Measurements from ENCODE around the gene BBX.

The BBX gene

DNA sequence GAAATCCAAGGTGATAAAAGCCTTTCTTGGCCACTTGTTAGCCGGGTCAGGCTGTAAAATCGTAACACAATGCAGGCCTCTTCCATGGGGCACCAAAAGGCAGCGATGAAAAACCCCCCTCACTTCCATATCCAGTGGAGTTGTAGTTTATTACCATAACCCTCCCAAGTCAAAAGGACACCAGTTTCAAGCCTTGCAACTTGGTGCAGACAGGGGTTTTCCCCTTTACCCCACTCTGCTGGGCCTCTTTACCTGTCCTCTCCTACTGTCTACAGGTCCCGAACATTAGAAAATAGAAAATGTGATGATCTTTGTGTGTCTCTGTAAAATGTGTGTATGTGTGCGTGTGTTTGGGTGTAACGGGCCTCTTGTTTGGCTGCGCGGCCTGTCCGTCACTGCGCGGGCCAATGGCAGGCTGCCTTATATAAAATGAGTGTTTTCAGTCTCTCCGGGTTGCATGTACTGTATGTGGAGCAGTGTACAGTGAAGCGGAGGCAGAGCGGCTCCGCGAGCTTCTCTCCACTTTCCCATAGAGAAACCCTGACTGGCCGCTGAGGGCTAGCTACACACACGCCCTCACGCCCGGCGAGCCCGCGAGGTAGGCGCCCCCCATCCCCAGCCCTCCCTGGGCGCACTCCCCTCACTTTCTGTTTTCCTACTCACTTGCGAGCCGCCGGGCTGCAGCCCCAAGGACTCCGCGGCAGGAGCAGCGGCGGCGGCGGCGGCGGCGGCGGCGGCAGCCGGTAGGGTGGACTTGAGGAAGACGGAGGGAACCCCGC, at the start of gene BBX:
Gene BBX, plus strand, starts transcription at position 453 of the 779 bp plus-strand sequence. CDS start 187,499 bp downstream, outside the sequence.
- in situ Hi-C loops (cut with HindIII; ENCODE audit: low sequenced_read_pairs), result no loop called here

DNA sequence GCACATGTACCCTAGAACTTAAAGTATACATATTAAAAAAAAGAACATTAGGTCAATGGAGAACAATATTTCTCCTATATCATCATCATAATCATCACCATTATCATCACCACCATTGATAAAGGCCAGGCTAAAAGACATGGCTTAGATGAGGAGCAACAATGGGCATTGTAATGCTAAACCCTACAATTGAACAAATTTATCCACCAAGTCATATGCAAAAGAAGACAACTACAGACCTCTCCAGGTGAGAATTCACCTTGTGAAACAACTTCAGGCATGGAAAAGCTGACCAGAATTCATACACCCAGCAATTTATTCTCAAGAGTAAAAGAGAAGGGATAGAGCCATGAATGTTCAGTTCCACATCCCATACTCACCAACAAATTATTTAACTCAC, 46.3 kb upstream of the BBX start:
- in situ Hi-C loops (cut with HindIII; ENCODE audit: low sequenced_read_pairs), result no loop called here

DNA sequence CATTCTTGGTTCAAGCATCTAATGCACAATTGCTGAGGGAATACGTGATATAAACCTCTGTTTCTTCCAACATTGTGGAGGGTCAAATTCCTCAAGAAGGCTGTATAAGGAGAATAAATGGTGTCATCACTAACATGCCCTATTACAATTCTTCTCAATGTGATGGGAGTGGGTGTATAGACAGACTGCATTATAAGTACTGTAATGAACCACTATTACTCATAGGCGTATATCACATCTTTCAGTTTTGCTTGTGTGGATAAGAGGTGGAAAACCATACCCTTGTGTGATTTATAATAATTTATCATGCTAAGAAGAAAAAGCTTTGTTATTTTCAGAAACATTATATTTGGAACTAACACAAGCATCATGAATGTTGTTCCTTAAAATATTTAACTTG, 35.3 kb upstream of the BBX start:
- in situ Hi-C loops (cut with HindIII; ENCODE audit: low sequenced_read_pairs), result no loop called here

DNA sequence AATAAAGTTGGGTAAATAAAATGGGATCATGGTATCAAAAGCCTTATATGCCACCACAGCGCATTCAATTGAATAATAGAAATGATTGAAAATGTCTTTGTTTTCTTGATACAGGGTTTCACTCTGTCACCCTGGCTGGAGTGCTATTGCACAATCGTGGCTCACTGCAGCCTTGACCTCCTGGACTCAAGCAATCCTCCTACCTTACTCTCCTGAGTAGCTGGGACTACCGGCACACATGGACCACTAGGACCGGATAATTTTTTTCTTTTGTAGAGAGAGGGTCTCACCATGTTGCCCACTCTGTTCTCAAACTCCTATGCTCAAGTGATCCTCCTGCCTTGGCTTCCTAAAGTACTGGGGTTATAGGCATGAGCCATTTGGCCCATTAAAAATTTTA, 33.8 kb upstream of the BBX start:
- in situ Hi-C loops (cut with HindIII; ENCODE audit: low sequenced_read_pairs), result no loop called here

DNA sequence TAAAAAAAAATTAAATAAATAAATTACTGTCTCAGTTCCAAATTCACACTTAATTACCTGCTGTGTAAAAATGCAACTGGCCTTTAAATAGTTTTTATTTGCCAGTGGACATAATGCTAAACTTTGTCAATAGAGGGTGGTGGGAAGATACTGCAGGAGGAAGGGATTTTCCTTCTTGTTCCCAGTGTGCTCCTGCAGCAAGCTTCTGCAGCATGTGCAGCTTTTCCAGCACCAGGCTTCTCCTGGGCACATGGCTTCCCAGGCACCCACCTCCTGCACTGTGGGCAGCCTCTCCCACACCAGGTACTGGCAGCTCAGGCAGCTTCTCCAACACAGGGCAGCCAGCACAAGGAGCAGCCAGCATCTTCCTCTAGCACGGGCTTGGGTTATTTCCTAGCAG, 29.6 kb upstream of the BBX start:
- in situ Hi-C loops (cut with HindIII; ENCODE audit: low sequenced_read_pairs), result no loop called here

DNA sequence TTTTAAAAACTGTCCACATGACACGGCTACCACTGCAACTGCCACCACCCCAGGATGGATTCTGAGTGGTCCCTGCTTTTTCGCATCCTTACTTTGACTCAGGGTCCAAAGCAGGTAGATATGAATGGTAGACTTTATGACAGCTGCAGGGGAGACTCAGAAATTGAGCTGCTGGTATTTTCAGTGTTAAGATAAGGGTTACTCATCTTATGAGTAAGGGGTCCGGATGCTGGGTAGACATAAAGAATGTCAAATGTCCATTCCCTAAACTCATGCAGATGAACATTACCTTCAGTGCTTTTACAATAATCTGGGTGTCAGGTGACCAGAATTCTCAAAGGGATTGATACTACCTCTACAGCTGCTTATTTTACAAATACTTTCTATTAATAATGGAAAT, 25.9 kb upstream of the BBX start:
- in situ Hi-C loops (cut with HindIII; ENCODE audit: low sequenced_read_pairs), result no loop called here

DNA sequence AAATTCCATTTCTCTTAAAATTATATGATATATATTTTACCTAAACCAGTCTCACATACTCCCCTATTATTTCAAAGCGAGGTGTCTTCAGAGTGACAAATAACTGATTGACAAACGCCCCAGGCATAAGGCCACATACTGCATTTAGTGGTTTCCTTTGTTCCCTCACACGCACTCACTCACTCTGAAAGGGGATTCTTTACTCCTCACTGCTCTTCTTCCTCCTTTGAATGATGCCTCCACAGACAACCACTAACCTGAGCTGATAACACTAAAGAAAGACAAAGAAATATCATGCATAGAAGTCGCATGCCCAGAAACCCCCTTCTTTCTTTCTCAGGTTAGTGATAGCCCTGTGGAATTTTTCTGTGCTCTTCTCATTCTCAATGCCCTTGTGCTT, 24.1 kb upstream of the BBX start:
- in situ Hi-C loops (cut with HindIII; ENCODE audit: low sequenced_read_pairs), result no loop called here

DNA sequence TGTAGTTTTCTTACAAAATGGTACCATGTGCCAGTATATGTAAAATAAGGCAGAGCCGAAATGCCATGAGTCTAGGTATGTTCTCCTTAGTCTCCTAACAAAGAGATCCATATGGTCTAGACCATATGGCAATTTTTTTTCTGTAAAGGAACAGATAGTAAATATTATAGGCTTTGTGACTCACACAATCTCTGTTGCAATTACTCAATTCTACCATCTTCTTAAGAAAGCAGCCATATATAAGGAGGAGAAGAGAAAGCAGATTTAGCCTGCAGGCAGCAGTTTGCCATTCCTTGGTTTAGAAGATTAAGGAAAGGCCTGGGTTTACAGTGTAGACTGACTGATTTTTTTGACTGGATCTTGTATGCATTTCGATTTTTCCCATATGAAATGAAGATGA, 16.3 kb upstream of the BBX start:
- in situ Hi-C loops (cut with HindIII; ENCODE audit: low sequenced_read_pairs), result no loop called here

DNA sequence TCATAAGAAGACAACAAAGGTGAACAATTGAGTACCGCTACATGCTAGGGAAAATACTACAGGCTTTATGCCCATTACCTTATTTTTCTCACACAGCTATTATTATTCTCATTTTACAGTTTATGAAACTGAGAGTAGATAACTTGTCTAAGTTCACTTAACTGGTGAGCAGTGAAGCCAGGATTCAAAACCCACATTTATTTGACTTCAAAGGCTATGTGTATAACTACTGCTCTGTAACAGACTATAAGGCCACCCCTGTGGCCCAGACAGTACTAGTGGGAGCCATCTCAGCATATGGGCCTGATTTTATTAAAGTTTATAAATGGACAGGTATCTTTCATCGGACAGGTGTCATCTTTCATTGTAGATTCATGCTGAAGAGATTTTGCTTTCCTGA, 14.4 kb upstream of the BBX start:
- in situ Hi-C loops (cut with HindIII; ENCODE audit: low sequenced_read_pairs), result no loop called here

DNA sequence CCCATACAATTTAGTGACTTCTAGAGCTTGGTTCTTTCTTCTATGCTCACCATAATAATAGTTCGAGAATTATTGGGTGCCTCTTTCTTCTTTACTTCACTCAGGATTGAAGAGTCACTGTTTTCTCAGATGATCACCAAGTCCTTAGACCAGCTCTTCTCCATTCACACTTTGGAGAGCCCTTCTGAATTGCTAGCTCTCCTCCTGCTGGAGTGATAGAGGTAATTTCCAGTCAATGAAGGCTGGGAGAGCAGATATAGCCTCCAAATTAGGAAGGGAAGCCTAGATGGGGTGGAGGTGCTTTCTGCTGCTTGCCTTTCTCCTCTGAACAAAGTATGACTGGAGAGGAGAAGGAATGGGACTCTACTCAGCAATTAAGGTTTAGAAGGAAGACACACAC, 10.7 kb upstream of the BBX start:
- in situ Hi-C loops (cut with HindIII; ENCODE audit: low sequenced_read_pairs), result no loop called here

DNA sequence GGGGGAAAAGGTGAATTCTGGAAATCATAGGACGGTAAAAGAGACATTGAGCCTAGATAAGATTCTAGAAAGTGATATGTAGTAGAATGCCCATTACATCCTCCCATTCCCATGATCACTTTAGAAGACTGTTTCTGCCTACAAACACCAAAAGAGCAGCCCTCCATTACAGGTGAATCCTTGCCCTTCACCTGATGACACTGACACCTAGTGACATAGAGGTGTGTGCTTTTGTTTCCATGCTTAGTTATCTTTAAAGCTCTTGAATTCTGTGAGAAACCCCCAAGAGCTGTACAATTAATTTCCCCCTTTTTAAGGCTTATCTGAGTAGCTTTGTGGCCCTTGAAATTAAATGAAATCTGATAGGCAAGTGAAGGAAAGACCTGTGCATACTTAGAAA, 8.3 kb upstream of the BBX start:
- in situ Hi-C loops (cut with HindIII; ENCODE audit: low sequenced_read_pairs), result no loop called here

DNA sequence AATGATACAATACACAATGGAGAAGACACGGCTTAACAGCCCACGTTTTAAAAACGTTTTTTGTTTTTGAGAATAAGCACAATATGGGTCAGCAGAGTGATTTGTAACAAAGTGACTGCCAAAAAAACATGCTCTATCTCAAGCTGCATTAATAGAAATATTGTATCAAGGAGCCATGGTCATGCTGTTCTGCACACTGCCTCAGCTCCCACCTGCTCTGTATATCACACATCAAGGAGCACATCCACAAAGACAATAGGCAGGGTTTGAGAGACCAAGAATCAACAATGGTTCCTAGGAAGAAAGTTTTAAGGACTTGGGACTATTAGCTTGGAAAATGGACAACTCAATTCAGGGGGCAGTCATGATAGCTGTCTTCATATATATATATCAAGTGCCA, 6.3 kb upstream of the BBX start:
- in situ Hi-C loops (cut with HindIII; ENCODE audit: low sequenced_read_pairs), result no loop called here

DNA sequence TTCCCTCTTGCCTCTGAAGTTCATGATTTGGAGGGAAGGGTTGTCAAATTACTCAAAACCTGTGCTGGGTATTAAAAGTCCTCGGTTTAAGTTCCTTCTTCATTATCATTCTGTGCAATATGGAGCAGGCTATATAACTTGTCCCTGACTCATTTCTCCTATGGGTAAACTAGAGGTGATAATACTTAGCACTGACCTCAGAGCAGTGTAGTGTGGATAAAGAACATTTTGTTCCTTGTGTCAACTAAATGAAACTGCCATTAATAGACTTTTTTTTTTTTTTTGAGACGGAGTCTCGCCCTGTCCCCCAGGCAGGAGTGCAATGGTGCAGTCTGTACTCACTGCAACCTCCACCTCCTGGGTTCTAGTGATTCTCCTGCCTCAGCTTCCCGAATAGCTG, 2.2 kb upstream of the BBX start:
- in situ Hi-C loops (cut with HindIII; ENCODE audit: low sequenced_read_pairs), result no loop called here

DNA sequence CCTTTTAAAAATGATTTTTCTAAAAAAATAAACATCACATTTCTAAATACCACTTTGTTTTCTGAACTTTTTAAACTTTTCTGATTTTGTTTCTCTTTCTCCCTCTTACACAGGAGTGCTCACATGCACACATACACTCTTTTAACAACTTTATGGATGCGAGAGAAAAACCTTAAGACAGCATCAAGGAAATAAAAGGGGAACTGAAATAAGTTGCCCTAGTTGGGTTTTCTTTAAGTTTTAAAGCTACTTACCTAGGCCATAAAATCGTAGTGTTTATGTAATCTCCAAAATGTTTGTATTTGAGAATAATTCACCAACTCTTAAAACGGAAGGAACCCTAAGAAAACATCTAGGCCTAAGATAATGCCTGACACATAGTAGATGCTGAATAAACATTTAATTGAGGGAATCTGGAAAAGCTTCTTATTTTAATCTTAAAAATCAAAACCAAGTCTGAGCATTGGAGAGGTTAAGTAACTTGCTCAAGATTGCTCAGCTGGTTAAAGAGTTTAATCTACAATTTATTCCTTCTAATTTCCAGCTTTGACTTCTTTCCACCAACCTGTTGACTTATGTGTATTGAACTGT, 1.2 kb upstream of the BBX start:
- in situ Hi-C loops (cut with HindIII; ENCODE audit: low sequenced_read_pairs), result no loop called here

DNA sequence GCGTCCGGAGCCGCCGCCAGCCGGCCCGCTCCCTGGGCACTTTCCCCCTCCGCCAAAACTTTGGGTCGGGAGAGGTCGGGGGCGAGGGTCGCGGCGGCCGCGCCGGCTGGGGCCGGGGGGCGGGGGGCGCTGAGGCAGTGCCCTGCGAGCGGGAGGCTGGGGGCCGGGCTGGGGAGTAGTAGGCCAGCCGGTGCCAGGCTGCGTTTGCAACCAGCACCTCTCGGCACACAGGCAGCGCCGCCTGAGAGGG, 452 bp downstream of the BBX start:
- in situ Hi-C loops (cut with HindIII; ENCODE audit: low sequenced_read_pairs), result no loop called here

DNA sequence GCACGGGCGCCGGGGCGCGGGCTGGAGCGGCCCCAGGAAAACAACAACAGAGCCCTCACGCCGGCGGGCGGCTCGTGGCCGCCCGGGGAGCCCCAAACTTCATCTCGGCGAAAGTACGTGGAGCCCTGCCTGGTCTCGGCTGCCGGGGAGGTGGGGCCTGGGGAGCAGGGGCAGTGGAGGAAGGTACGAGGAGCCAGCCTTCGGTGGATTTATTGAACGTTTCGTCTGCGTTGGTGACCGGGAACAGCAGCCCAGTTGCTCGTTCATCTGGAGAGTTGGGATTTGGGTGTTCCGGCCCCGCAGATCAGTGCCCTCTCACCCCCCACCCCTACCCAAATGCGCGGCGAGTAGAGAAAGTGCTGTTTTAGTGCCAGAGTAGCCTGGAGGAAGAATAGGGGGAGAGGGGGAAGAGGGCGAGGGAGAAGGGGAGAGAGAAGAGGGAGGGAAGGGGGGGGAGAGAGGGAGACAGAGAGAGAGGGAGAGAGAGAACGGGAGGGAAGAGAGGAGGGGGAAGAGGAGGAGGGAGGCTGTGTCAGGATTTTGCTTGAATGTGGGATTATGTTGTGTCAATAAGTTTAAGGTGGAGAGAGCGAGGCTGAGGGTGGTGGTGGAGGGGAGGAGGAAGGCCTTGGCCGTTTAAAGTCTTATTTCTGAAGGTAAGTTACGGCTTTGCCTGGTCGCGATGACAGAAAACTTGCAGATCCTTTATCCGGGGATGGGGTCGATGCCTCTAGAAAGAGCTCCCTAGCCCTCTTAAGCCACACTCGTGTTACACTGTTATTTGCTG, 970 bp downstream of the BBX start:
- in situ Hi-C loops (cut with HindIII; ENCODE audit: low sequenced_read_pairs), result no loop called here

DNA sequence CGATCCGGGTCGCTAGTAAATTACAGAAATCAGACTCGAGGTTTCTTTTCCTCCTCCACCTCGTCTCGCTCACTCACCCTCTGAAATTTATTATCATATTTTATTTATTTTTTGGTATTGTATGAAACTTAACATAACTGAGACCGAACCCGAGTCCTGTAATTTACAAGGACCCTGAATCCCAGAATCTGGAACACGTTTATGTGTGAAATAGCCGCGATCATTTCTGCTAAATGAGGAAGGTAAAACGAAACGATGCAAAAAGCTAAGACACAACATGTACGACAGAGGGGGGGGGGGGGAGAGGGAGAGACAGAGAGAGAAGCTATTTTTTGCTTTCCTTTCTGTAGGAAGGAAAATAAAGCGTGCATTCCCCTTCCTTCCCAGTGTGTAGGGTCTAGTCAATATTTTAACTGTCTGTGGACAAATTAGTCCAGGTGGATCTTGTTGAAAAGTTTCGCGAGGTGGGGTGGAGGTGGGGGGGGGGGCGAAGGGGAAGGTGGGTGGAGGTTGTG, 1.6 kb downstream of the BBX start:
- in situ Hi-C loops (cut with HindIII; ENCODE audit: low sequenced_read_pairs), result no loop called here

DNA sequence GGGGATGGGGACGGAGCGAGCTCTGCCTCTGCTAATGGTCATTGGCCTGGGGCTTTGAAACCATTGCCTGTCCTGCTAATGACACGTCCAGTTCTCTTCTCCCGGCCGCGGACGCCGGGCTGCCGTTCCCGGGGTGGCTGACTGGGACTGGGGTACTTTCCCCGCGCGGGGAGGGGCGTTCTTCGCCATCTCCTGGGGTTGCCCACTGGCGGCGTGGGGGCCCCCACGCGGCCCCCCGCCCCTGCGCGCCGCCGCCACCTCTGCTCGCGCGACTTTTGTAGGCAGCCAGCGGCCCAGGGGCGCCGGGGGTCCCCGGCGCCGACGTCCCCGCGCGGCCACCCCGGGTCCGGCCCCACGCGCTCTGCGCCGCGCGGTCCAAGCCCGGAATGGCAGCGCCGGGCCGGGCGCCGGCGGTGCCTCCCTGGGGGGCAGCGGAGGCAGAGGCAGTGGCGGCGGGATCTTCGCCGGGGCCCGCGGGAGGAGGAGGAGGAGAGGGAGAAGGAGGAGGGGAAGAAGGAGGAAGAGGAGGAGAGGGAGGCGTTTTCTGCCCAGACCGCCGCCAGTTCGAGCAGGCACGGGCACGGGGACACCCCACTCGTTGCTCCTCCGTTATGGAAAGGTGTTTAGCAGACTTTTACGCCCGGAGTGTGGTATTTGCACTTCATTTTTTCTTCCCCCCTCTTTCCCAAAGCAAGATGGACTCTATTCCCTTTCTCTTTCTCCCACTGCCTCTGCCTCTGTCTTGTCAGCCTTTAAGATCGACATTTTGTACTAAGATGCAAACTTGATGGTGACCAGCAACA, 2.3 kb downstream of the BBX start:
- in situ Hi-C loops (cut with HindIII; ENCODE audit: low sequenced_read_pairs), result no loop called here

DNA sequence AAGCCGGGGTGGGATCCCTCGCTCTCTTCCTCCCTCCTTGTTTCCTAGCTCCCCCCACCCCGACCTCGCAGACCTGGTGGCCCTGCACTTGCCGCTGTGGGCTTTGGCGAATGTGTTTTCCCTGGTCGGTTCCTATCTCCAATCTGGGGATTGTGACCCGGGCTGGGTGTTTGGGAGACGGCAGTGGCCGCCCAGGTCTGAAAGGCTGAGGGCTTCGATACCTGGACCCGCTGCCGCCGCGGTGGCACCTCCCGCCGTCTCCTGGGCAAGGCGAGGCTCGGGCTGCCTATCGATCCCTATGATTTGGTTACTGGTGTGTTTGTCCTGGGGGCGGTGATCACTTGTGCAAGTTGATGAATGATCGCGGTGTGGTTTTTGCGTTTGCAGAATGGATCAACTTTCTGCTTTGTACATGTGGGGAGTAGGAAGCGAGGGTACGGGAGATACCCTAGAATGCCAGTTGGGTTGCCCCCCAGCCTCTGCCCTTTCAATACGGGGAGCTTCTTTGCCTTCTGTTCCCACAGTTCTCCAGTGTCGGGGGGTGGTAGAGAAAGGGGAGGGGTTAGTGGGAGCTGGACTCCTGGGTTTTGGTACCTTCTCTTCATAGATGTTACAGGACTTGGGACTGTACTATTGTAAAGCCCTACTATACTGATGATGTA, 3.0 kb downstream of the BBX start:
- in situ Hi-C loops (cut with HindIII; ENCODE audit: low sequenced_read_pairs), result no loop called here

DNA sequence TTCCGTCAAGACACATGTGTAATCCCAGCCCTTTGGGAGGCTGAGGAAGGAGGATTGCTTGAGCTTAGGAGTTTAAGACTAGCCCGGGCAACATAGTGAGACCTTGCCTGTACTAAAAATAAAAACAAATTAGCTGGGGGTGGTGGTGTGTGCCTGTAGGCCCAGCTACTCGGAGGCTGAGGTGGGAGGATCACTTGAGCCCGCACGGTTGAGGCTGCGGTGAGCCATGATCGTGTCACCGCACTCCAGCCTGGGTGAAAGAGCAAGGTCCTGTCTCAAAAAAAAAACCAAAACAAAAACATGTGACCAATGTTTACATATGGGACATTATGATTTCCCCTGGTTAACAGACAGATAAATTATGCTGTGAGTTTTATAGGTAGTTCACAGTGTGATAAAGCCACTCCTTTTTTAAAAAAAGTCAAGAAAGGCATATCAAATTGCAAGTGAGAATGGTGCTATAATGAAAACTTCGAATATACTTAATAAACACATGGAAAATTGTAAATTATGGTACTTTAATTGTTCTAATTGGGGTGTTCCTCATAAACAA, 9.2 kb downstream of the BBX start:
- in situ Hi-C loops (cut with HindIII; ENCODE audit: low sequenced_read_pairs), result no loop called here

DNA sequence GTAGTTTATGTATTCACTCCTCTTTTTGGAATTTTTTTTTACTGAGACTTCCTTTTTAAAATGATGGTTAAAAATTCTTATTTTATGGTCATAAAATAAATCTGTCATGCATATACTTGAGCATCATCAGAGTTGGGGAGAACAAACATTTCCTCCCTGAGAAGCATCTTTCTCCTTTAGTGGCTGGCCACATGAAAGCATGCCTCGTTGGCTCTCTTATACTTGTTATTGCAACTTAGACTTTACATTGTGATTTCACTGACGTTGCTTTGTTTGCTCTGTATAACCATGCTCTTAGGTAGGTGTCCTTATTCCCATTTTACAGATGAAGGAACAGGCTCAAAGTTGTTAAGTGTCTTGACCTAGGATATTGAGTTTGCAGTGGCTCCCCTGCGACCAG, 18.1 kb downstream of the BBX start:
- in situ Hi-C loops (cut with HindIII; ENCODE audit: low sequenced_read_pairs), result no loop called here
